Right lobe of liver (tissue), 4 donors: ENCODE data around the gene COL27A1.

Experiments
- POLR2A ChIP-seq: fragments of 450-650 bp; IDR thresholded peaks from one replicate; pipeline ENCODE4 v1.6.1; 2017; ENCODE audit warnings: antibody characterized with exemption, mild to moderate bottlenecking
- TF ChIP-seq, protein P1 (sequence below), 4 donors: fragments of 200-600 bp in 3 of 4; fragments of 450-650 bp in 1 of 4; IDR thresholded peaks; one replicate each; pipeline versions ENCODE4 v1.5.1 to v1.8.0; 2016 to 2022; ENCODE audit warnings: antibody characterized with exemption in 4 of 4, mild to moderate bottlenecking in 2 of 4
- donor health status: DM: no; HTN: no; CAD: no.
- donor health status: DM: no; HTN: no; CAD: no.
- donor health status: DM: no; HTN: yes; CAD: no.

DNA sequence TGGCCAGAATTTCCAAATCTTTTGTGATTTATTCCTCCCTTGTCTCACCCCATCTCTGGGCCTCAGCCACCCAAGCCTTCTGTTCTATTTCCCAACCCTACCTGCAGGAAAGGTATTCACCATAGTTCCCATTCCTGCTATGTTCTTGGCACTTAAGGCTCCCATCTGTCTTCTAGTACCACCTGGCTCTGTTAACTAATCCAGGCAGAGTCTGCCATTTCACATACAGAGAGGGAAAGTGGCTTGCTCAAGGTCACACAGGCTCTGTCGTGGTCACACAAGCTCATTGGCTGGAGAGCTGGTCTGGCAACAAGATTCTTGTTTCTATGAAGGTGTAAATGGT is 35.2 kb downstream of the COL27A1 start:
- TF ChIP-seq, protein P1, sequence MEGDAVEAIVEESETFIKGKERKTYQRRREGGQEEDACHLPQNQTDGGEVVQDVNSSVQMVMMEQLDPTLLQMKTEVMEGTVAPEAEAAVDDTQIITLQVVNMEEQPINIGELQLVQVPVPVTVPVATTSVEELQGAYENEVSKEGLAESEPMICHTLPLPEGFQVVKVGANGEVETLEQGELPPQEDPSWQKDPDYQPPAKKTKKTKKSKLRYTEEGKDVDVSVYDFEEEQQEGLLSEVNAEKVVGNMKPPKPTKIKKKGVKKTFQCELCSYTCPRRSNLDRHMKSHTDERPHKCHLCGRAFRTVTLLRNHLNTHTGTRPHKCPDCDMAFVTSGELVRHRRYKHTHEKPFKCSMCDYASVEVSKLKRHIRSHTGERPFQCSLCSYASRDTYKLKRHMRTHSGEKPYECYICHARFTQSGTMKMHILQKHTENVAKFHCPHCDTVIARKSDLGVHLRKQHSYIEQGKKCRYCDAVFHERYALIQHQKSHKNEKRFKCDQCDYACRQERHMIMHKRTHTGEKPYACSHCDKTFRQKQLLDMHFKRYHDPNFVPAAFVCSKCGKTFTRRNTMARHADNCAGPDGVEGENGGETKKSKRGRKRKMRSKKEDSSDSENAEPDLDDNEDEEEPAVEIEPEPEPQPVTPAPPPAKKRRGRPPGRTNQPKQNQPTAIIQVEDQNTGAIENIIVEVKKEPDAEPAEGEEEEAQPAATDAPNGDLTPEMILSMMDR (IDR thresholded peaks at IDR 0.05), result no peak
- no peak for TF ChIP-seq POLR2A
